GM19035 (cell line): ENCODE data around the gene PLD1.

ENCODE experiments used
- ATAC-seq: cut with Tn5 transposase; IDR thresholded peaks from one replicate; pipeline ENCODE4 v1.9.1; 2021; ENCODE audit not compliant: unreplicated experiment

The PLD1 gene

GRCh38 chr3:171776839-171777583, 33.3 kb downstream of the PLD1 start:
- no peak for ATAC-seq

- ATAC-seq, result no peak
Observed at GRCh38 chr3:171776411-171776810, 33.9 kb downstream of the PLD1 start.

- no peak for ATAC-seq
Observed at GRCh38 chr3:171775943-171776342, 34.3 kb downstream of the PLD1 start.

GRCh38 chr3:171774521-171774920, 35.8 kb downstream of the PLD1 start:
- no peak for ATAC-seq

- no peak for ATAC-seq
Observed at GRCh38 chr3:171772427-171773056, 37.7 kb downstream of the PLD1 start.

- ATAC-seq, result no peak
Observed at GRCh38 chr3:171770689-171771620, 39.3 kb downstream of the PLD1 start.

GRCh38 chr3:171769461-171769860, 40.8 kb downstream of the PLD1 start:
- ATAC-seq, result no peak

GRCh38 chr3:171768986-171769385, 41.3 kb downstream of the PLD1 start:
- no peak for ATAC-seq

GRCh38 chr3:171768281-171768900, 41.9 kb downstream of the PLD1 start:
- no peak for ATAC-seq

- no peak for ATAC-seq
Observed at GRCh38 chr3:171765511-171765887, 44.8 kb downstream of the PLD1 start.

- ATAC-seq, result no peak
Observed at GRCh38 chr3:171763392-171763791, 46.9 kb downstream of the PLD1 start.

- no peak for ATAC-seq
Observed at GRCh38 chr3:171760477-171760876, 49.8 kb downstream of the PLD1 start.

GRCh38 chr3:171758109-171758508, 52.2 kb downstream of the PLD1 start:
- no peak for ATAC-seq

GRCh38 chr3:171757361-171758034, 52.8 kb downstream of the PLD1 start:
- no peak for ATAC-seq

GRCh38 chr3:171755656-171756055, 54.6 kb downstream of the PLD1 start:
- no peak for ATAC-seq

GRCh38 chr3:171755015-171755589, 55.2 kb downstream of the PLD1 start:
- ATAC-seq, result no peak

- ATAC-seq, result no peak
Observed at GRCh38 chr3:171753665-171754408, 56.4 kb downstream of the PLD1 start.

- no peak for ATAC-seq
Observed at GRCh38 chr3:171753025-171753472, 57.2 kb downstream of the PLD1 start.

- no peak for ATAC-seq
Observed at GRCh38 chr3:171752329-171752728, 58.0 kb downstream of the PLD1 start.

GRCh38 chr3:171749124-171749523, 61.2 kb downstream of the PLD1 start:
- no peak for ATAC-seq
